GM13976 (cell line): ENCODE data around the gene FLAD1.
"Not testable (repeated sequence)": the region's sequence is repeated elsewhere in the genome, so short reads cannot be mapped to it uniquely, and the experiment has no call there.

ENCODE experiments used
- DNase-seq: peaks from one replicate; pipeline ENCODE4 v3.0.0; 2012; ENCODE audit warnings: low spot score
- CTCF ChIP-seq: IDR thresholded peaks from 2 replicates; pipeline ENCODE4 v1.5.1; 2012; ENCODE audit warnings: borderline replicate concordance, mild to moderate bottlenecking; ENCODE audit not compliant: insufficient read depth; ENCODE audit errors: extremely low read depth, missing control alignments, control extremely low read depth
- in situ Hi-C: fragments of 300-500 bp; cut with MboI; formaldehyde crosslinking; loops from one replicate; pipeline ENCODE4 v1.12.0; 2022; ENCODE audit warnings: low sequenced_read_pairs, mixed read lengths, inconsistent platforms; ENCODE audit not compliant: unreplicated experiment

The FLAD1 gene

GRCh38 chr1:154972517-154973343 is 10.4 kb upstream of the FLAD1 start:
- no peak for TF ChIP-seq CTCF
- no peak for DNase-seq
- in situ Hi-C loops = no loop called here

GRCh38 chr1:154973344-154974101 is 9.6 kb upstream of the FLAD1 start:
- TF ChIP-seq CTCF = peak; percentile 12
- in situ Hi-C loops = no loop called here
- DNase-seq = peak; percentile 89

GRCh38 chr1:154974102-154974807 is 8.9 kb upstream of the FLAD1 start, which contains the start of gene CKS1B:
Gene CKS1B, plus strand, starts transcription at chr1:154974681. Its CDS starts 65 bp downstream, at chr1:154974746.
- no peak for TF ChIP-seq CTCF
- DNase-seq = peak; percentile 92
- in situ Hi-C loops = no loop called here

- in situ Hi-C loops = no loop called here
- no peak for TF ChIP-seq CTCF
- peak; percentile 88 for DNase-seq
Measured at GRCh38 chr1:154974808-154975408, 8.2 kb upstream of the FLAD1 start.

- DNase-seq = peak; percentile 60
- TF ChIP-seq CTCF = no peak
- in situ Hi-C loops = no loop called here
Measured at GRCh38 chr1:154975409-154976059, 7.6 kb upstream of the FLAD1 start.

- DNase-seq, in situ Hi-C loops: not testable (repeated sequence)
Measured at GRCh38 chr1:154977762-154978161, 5.4 kb upstream of the FLAD1 start.
